H1 (cell line): ENCODE measurements around the gene TNFRSF6B. TPM values are rescaled to one million over a fixed set of nuclear protein-coding genes. Genes with fewer than 3 reads are reported as not detected.

Source experiments
- CTCF ChIA-PET: fragments of 300-600 bp; sonication (Branson Sonifier 250); formaldehyde crosslinking; loops from one replicate; lab custom pipeline; 2021; ENCODE audit not compliant: partially characterized antibody; lab: Charles Lee
- POLR2A ChIA-PET: fragments of 300-600 bp; sonication (Branson Sonifier 250); formaldehyde crosslinking; loops from one replicate; lab custom pipeline; 2021; ENCODE audit warnings: inconsistent platforms; ENCODE audit not compliant: partially characterized antibody; lab: Charles Lee
- DNase-seq, 2 experiments: peaks; one replicate each; pipeline versions ENCODE4 v3.0.0 to v3.0.0-alpha.2; 2010 to 2022; ENCODE audit warnings: low spot score in 2 of 2, low read depth in 1 of 2, mixed read lengths in 1 of 2
- FAIRE-seq: peaks from 2 replicates; lab custom pipeline; 2011; peaks lifted over from hg19 to GRCh38; lab: Jason Lieb, UNC
- H2AFZ ChIP-seq: 2 replicates; pipeline ENCODE4 v1.8.1; 2012; ENCODE audit warnings: low read length, inconsistent platforms
- H2AK5ac ChIP-seq: 2 replicates; pipeline ENCODE4 v1.6.1; 2013; ENCODE audit warnings: low read depth, low read length
- H2BK120ac ChIP-seq: replicated peaks from 2 replicates; pipeline ENCODE3; 2013; ENCODE audit warnings: low read depth, low read length, inconsistent platforms
- H2BK12ac ChIP-seq: 2 replicates; pipeline ENCODE4 v1.6.1; 2013; ENCODE audit warnings: low read depth, low read length
- H2BK15ac ChIP-seq: 2 replicates; pipeline ENCODE4 v1.6.1; 2013; ENCODE audit warnings: low read length
- H2BK20ac ChIP-seq: 2 replicates; pipeline ENCODE4 v1.6.1; 2013; ENCODE audit warnings: low read length
- H2BK5ac ChIP-seq: 2 replicates; pipeline ENCODE4 v1.6.1; 2013; ENCODE audit warnings: low read depth, low read length
- H3K14ac ChIP-seq: 2 replicates; pipeline ENCODE4 v1.6.1; 2013; ENCODE audit warnings: inconsistent platforms; ENCODE audit not compliant: insufficient read length
- H3K18ac ChIP-seq: 2 replicates; pipeline ENCODE4 v1.6.1; 2013; ENCODE audit warnings: low read length; ENCODE audit errors: extremely low read depth
- H3K23ac ChIP-seq: 2 replicates; pipeline ENCODE4 v1.6.1; 2013; ENCODE audit warnings: inconsistent platforms; ENCODE audit not compliant: insufficient read length
- H3K23me2 ChIP-seq: 2 replicates; pipeline ENCODE4 v1.6.1; 2013; ENCODE audit warnings: low read depth, low read length
- H3K27ac ChIP-seq: 2 replicates; pipeline ENCODE4 v1.6.1; 2011; ENCODE audit warnings: low read depth, low read length, inconsistent platforms
- H3K27me3 ChIP-seq, 4 experiments: replicated peaks in 1 of 4; 1 replicate in 1 of 4; 2 replicates in 3 of 4; pipeline versions ENCODE4 v1.6.1 to v1.8.1; 2011 to 2013; ENCODE audit warnings: low read length in 3 of 4, mild to moderate bottlenecking in 3 of 4, inconsistent platforms in 2 of 4, mixed read lengths in 2 of 4, moderate library complexity in 1 of 4; ENCODE audit not compliant: control insufficient read depth in 3 of 4, insufficient read depth in 3 of 4; ENCODE audit errors: extremely low read depth in 1 of 4
- H3K36me3 ChIP-seq, 4 experiments: 2 replicates each; pipeline versions ENCODE4 v1.6.1 to v1.8.1; 2011 to 2013; ENCODE audit warnings: mild to moderate bottlenecking in 4 of 4, low read length in 3 of 4, moderate library complexity in 2 of 4, control low read depth in 1 of 4, inconsistent platforms in 1 of 4; ENCODE audit not compliant: insufficient read depth in 4 of 4, control insufficient read depth in 2 of 4
- H3K4ac ChIP-seq: replicated peaks from 2 replicates; pipeline ENCODE3; 2013; ENCODE audit warnings: low read length, low read depth, mixed read lengths, inconsistent platforms; ENCODE audit not compliant: insufficient read length
- H3K4me1 ChIP-seq, 4 experiments: replicated peaks in 1 of 4; 1 replicate in 1 of 4; 2 replicates in 3 of 4; pipeline versions ENCODE4 v1.6.1 to v1.8.1; 2011 to 2013; ENCODE audit warnings: low read length in 3 of 4, inconsistent platforms in 2 of 4, mixed read lengths in 1 of 4; ENCODE audit not compliant: insufficient read depth in 4 of 4, control insufficient read depth in 3 of 4
- H3K4me2 ChIP-seq, 2 experiments: 2 replicates each; pipeline versions ENCODE4 v1.6.1 to v1.8.1; 2011 to 2013; ENCODE audit warnings: low read depth in 2 of 2, low read length in 2 of 2, control low read depth in 1 of 2, inconsistent platforms in 1 of 2, mild to moderate bottlenecking in 1 of 2; ENCODE audit not compliant: insufficient read depth in 1 of 2
- H3K4me3 ChIP-seq, 4 experiments: fragments of 200-600, 300-600 bp in 1 of 4; sonication (generic), shearing (Covaris generic), sonication (Bioruptor Twin) in 1 of 4; 2 replicates each; pipeline versions ENCODE4 v1.5.1 to v1.8.1; 2011 to 2016; ENCODE audit warnings: low read length in 4 of 4, low read depth in 3 of 4, control low read depth in 2 of 4, inconsistent platforms in 2 of 4, mild to moderate bottlenecking in 2 of 4, mixed read lengths in 1 of 4, moderate library complexity in 1 of 4; ENCODE audit not compliant: insufficient read depth in 2 of 4; ENCODE audit errors: extremely low read depth in 1 of 4
- H3K56ac ChIP-seq: replicated peaks from 2 replicates; pipeline ENCODE3; 2013; ENCODE audit warnings: low read depth, mild to moderate bottlenecking, mixed read lengths, low read length, inconsistent platforms; ENCODE audit not compliant: insufficient read length
- H3K79me1 ChIP-seq: 2 replicates; pipeline ENCODE4 v1.6.1; 2013; ENCODE audit warnings: low read depth, low read length, control low read depth
- H3K79me2 ChIP-seq, 2 experiments: 2 replicates each; pipeline versions ENCODE4 v1.6.1 to v1.8.1; 2012 to 2013; ENCODE audit warnings: low read length in 2 of 2, mild to moderate bottlenecking in 2 of 2, inconsistent platforms in 1 of 2; ENCODE audit not compliant: insufficient read depth in 2 of 2, control insufficient read depth in 1 of 2
- H3K9ac ChIP-seq, 4 experiments: replicated peaks in 1 of 4; 1 replicate in 1 of 4; 2 replicates in 3 of 4; pipeline versions ENCODE4 v1.6.1 to v1.8.1; 2011 to 2013; ENCODE audit warnings: low read depth in 3 of 4, low read length in 3 of 4, control low read depth in 2 of 4, mild to moderate bottlenecking in 2 of 4, moderate library complexity in 2 of 4, inconsistent platforms in 1 of 4; ENCODE audit errors: extremely low read depth in 1 of 4
- H3K9me3 ChIP-seq, 2 experiments: 2 replicates each; pipeline versions ENCODE4 v1.6.1 to v1.8.1; 2012 to 2013; ENCODE audit warnings: mild to moderate bottlenecking in 2 of 2, moderate library complexity in 2 of 2, control low read depth in 1 of 2, inconsistent platforms in 1 of 2, low read depth in 1 of 2, low read length in 1 of 2, mixed read lengths in 1 of 2; ENCODE audit not compliant: insufficient read depth in 2 of 2
- H4K20me1 ChIP-seq, 2 experiments: replicated peaks in 1 of 2; 2 replicates each; pipeline versions ENCODE3 to v1.8.1; 2011 to 2013; ENCODE audit warnings: inconsistent platforms in 2 of 2, low read length in 2 of 2, mild to moderate bottlenecking in 1 of 2; ENCODE audit not compliant: insufficient read depth in 2 of 2, control insufficient read depth in 1 of 2
- H4K5ac ChIP-seq: 2 replicates; pipeline ENCODE4 v1.6.1; 2013; ENCODE audit warnings: low read length, low read depth, mixed read lengths, inconsistent platforms; ENCODE audit not compliant: insufficient read length
- H4K8ac ChIP-seq: 2 replicates; pipeline ENCODE4 v1.8.0; 2013; ENCODE audit warnings: mild to moderate bottlenecking, moderate library complexity, low read length, inconsistent platforms; ENCODE audit not compliant: insufficient read depth; ENCODE audit errors: extremely low read depth
- H4K91ac ChIP-seq: replicated peaks from 2 replicates; pipeline ENCODE3; 2013; ENCODE audit warnings: low read length, mixed read lengths, inconsistent platforms; ENCODE audit not compliant: insufficient read length
- CREB1 ChIP-seq: IDR thresholded peaks from 2 replicates; pipeline ENCODE4 v1.6.1; 2012; ENCODE audit warnings: inconsistent platforms
- EGR1 ChIP-seq: IDR thresholded peaks from 2 replicates; pipeline ENCODE4 v1.6.1; 2011; ENCODE audit warnings: low read depth, low read length, borderline replicate concordance
- EZH2 ChIP-seq: fragments of 200-600 bp; sonication (generic); IDR thresholded peaks from 2 replicates; pipeline ENCODE4 v1.7.1; 2012; ENCODE audit warnings: low read depth, mild to moderate bottlenecking, moderate library complexity, low read length, inconsistent platforms; ENCODE audit not compliant: severe bottlenecking
- GTF2F1 ChIP-seq: IDR thresholded peaks from 2 replicates; pipeline ENCODE4 v1.6.1; 2012; ENCODE audit warnings: low read depth, low read length, improper control_type of control experiment, borderline replicate concordance
- NANOG ChIP-seq: IDR thresholded peaks from 2 replicates; pipeline ENCODE4 v1.6.1; 2011; ENCODE audit warnings: low read length, low read depth, mild to moderate bottlenecking, inconsistent platforms; ENCODE audit not compliant: insufficient read depth, poor library complexity, severe bottlenecking
- PHF8 ChIP-seq: fragments of 200-600 bp; sonication (generic); conservative IDR thresholded peaks from 2 replicates; pipeline ENCODE4 v1.7.1; 2012; ENCODE audit warnings: low read depth, mild to moderate bottlenecking, inconsistent platforms, low read length, moderate library complexity
- RFX5 ChIP-seq: IDR thresholded peaks from 2 replicates; pipeline ENCODE4 v1.6.1; 2011; ENCODE audit warnings: low read depth, low read length, improper control_type of control experiment, borderline replicate concordance
- SAP30 ChIP-seq: fragments of 300-600 bp; sonication (generic); IDR thresholded peaks from 2 replicates; pipeline ENCODE4 v1.7.1; 2012; ENCODE audit warnings: low read length, moderate library complexity, mild to moderate bottlenecking, inconsistent platforms; ENCODE audit not compliant: insufficient read depth, insufficient replicate concordance
- SIRT6 ChIP-seq: IDR thresholded peaks from one replicate; pipeline ENCODE4 v1.7.1; 2012; ENCODE audit warnings: low read length, inconsistent platforms
- SP1 ChIP-seq: IDR thresholded peaks from 2 replicates; pipeline ENCODE4 v1.6.1; 2011; ENCODE audit warnings: low read depth, low read length
- SRF ChIP-seq: IDR thresholded peaks from 2 replicates; pipeline ENCODE4 v1.6.1; 2011; ENCODE audit warnings: mild to moderate bottlenecking, low read depth, low read length, moderate library complexity
- TAF1 ChIP-seq: IDR thresholded peaks from 2 replicates; pipeline ENCODE4 v1.6.1; 2011; ENCODE audit warnings: mild to moderate bottlenecking, low read depth, low read length
- WGBS, 2 experiments: shearing (Covaris generic) in 1 of 2; methylation state at CpG; one replicate each; pipeline versions ENCODE4 v1.1.6 to v1.1.7; 2013 to 2015; ENCODE audit warnings: low lambda C conversion rate in 2 of 2, mixed read lengths in 2 of 2, inconsistent platforms in 1 of 2, low coverage in 1 of 2, missing lambda C conversion rate in 1 of 2; ENCODE audit not compliant: insufficient replicate concordance in 2 of 2, insufficient coverage in 1 of 2, insufficient read length in 1 of 2; ENCODE audit errors: extremely low coverage in 1 of 2, missing lambda C conversion rate in 1 of 2; 5-methylcytosine and 5-hydroxymethylcytosine counted together
- polyA plus RNA-seq, 7 experiments: library from polyadenylated mRNA; depleted of rRNA in 3 of 7; stranded (reverse) in 5 of 7; unstranded in 2 of 7; fragments of >200 nt in 5 of 7; fragments of 200-250 nt in 2 of 7; gene quantifications; 1 replicate in 5 of 7; 2 replicates in 1 of 7; 4 replicates in 1 of 7; pipeline versions ENCODE4 v1.2.1 to v1.2.3, GENCODE V29; 2011 to 2013; ENCODE audit warnings: missing spikeins in 2 of 7, mixed read lengths in 2 of 7
- total RNA-seq: library from RNA; stranded (reverse); fragmentation: NEBNext Ultra II Directional; extraction: Animal tissue kit (Norgen Biotek cat#: 25700); gene quantifications from 2 replicates; pipeline ENCODE4 v1.2.1, GENCODE V29; 2021

The TNFRSF6B gene
- total and polyA plus RNA-seq, 2 of the 8 experiments (the other 6 are each of a cell fraction or from before 2014, with no cell fraction given) = 3.1 TPM; not detected in 1

DNA sequence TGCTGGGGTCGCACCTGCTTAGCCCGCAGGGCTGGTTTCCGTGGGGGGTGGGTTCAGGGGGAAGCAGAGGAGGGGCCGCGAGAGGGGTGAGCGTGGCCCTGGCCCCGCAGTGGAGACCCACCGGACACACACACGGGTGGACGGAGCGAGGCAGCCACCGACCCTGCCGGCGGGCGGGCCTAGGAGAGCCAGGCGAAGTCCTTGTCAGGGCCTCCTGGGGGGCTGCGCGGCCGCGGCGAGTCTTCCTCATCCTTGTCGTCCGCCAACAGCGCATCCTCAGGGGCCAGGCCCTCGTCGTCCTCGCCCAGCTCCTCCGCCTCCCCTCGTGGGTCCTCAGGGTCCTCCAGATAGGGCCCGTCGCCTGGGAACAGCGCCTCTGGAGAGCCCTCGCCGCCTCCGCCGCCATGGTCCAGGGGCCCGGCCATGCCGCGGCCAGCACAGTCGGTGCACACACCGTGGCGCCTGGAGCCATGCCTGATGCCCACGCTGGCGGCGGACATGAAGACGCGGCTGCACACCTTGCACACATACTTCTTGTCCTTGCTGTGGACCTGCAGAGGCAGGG is 50.4 kb downstream of the TNFRSF6B start:
- Histone ChIP-seq H2BK20ac (no peak overlapping the region), H3K79me2 (no peaks in the 10 kb centered on the region), H2BK120ac (no peak overlapping the region), H3K4me2 (no peak overlapping the region), H3K18ac (no peak overlapping the region; the same call in 1 of the 2 replicates), H4K91ac (no peak overlapping the region), H3K9me3 (no peaks in the 10 kb centered on the region), H2AFZ (no peak overlapping the region), H2BK5ac (no peak overlapping the region), H4K8ac (no peak overlapping the region)
- 91% methylated on average over 34 of the region's 47 CpGs; no CpG with 5 or more reads in 1 of the 2 experiments for WGBS, 2 experiments
- TF ChIP-seq SRF = no peak
- TF ChIP-seq EZH2 = no peak
- TF ChIP-seq PHF8 = no peak
- no peak for TF ChIP-seq GTF2F1
- TF ChIP-seq SAP30 = no peak
- TF ChIP-seq SP1 = no peak
- TF ChIP-seq EGR1 = no peak
- no peak for TF ChIP-seq RFX5
- no peak for TF ChIP-seq CREB1
- TF ChIP-seq NANOG = no peak
- TF ChIP-seq SIRT6 = no peak
- no peak for TF ChIP-seq TAF1
- TF ChIP-seq, all 59 proteins: peak for 0
- no peaks in the 10 kb centered on the region for H3K27me3 ChIP-seq
- H3K56ac ChIP-seq = no peak overlapping the region
- DNase-seq (no peak), FAIRE-seq (no peak)
- no peak overlapping the region for H3K14ac ChIP-seq
- H2BK12ac ChIP-seq = no peak overlapping the region
- no peaks in the 10 kb centered on the region; the same call in 1 of the 2 replicates for H3K79me1 ChIP-seq
- H3K4me3 ChIP-seq = no peak overlapping the region
- POLR2A ChIA-PET = interaction anchor here (0.7 to 1.8 kb wide), 2 partner anchors 8 to 23 kb away, joined by 3 to 6 read pairs; no protein-coding TSS in a partner anchor
- no peak overlapping the region for H2AK5ac ChIP-seq
- no peak overlapping the region for H3K9ac ChIP-seq
- CTCF ChIA-PET = interaction anchor here (0.9 kb wide), 1 partner anchor 10 kb away, joined by 3 read pairs; the partner anchor contains the start of gene LIME1
- H3K23ac ChIP-seq = no peak overlapping the region
- no peak overlapping the region for H2BK15ac ChIP-seq
- H3K23me2 ChIP-seq = no peaks in the 10 kb centered on the region
- H3K27ac ChIP-seq = no peak overlapping the region
- H3K4me1 ChIP-seq = peaks cover 0 to 13% (median 4%) of the 10 kb centered on the region in 4 experiments; a peak in 6 of 7 replicates
- H4K20me1 ChIP-seq = peaks cover 0 to 3% of the 10 kb centered on the region in 2 experiments
- peaks cover 0 to 12% (median 6%) of the 10 kb centered on the region in 4 experiments; a peak in 4 of 8 replicates for H3K36me3 ChIP-seq
- no peak overlapping the region for H4K5ac ChIP-seq
- H3K4ac ChIP-seq = no peak overlapping the region
